GM21737 (cell line): ENCODE measurements around the gene FBXO38.

Experiments
- ATAC-seq: cut with Tn5 transposase; IDR thresholded peaks from one replicate; pipeline ENCODE4 v1.9.1; 2021; ENCODE audit warnings: mild to moderate bottlenecking, moderate library complexity; ENCODE audit not compliant: unreplicated experiment

Gene FBXO38

GRCh38 chr5:148385094-148385493 is 1.3 kb downstream of the FBXO38 start:
- no peak for ATAC-seq

- no peak for ATAC-seq
These were observed 2.3 kb downstream of the FBXO38 start for GRCh38 chr5:148386041-148386440.

- no peak for ATAC-seq
These were observed 3.6 kb downstream of the FBXO38 start for GRCh38 chr5:148387325-148387724.

DNA sequence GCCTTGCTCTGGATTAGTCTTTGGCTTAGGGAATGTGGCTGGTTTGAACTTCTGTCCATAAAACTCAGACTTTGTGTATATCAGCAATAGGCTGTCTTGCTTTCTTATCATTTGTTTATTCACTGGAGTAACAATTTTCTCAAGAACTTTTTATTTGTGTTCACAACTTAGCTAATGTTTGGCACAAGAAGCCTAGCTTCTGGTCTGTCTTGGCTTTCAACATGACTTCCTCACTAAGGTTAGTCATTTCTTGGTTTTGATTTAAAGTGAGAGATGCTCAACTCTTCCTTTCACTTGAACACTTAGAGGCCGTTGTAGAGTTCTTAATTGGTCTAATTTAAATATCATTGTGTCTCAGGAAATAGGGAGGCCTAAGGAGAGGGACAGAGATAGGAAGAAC is 4.9 kb downstream of the FBXO38 start:
- ATAC-seq, result no peak

- ATAC-seq, result no peak
These were observed 7.2 kb downstream of the FBXO38 start for GRCh38 chr5:148390914-148391313.

DNA sequence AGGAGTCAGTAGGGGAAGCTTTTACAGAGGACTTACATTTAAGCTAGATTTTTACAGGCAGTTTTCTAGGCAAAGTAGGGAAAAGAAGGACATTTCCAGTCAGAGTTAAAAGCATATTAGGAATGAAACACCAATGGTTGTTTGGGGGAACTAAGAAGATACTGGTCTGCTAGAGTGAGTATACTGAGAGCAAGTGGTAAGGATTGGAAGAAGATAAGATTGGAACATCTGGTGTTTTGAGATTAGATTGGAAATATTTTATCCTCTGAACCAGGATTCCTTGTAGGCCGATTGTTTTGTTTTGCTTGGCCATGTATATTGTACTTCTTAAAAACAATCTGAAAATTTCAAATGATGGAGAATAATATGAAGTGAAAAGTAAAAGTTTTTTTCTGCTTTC is 7.7 kb downstream of the FBXO38 start:
- no peak for ATAC-seq

GRCh38 chr5:148393390-148393741 is 9.6 kb downstream of the FBXO38 start:
- ATAC-seq, result no peak

DNA sequence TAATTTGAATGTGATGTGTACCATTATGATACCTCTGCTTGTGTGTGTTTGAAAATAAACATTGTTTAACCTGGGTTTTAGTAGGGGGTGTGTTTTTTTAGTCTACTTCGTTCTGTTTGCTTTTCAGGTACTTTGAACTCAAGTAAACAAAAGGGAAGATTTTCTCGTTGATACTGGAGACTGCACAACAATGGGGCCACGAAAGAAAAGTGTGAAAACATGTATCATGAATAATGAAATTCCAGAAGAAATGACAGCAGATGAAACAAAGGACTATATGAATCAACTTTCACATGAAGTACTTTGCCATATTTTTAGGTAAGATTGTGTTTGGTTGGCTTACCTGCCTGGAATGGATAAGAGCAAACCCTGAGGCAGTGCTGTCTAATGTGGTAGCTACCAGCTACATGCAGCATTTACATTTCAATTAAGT is 10.8 kb downstream of the FBXO38 start:
- no peak for ATAC-seq

DNA sequence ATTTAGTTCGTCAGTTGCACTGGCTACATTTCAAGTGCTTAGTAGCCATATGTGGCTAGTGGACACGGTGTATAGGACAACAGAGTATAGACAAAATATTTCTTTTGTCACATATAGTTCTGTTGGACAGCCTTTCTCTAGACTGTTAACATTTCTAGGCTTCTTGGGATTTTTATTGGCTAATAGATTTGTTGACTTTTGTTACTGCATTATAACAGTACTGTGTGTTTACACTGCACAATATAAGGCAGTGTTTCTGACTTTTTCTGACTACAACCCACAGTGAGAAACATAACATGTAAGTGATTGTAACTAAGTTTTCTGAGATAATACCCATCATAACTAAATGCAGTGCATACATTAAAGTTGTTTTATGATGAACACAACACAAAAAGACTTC is 11.3 kb downstream of the FBXO38 start:
- ATAC-seq, result no peak

DNA sequence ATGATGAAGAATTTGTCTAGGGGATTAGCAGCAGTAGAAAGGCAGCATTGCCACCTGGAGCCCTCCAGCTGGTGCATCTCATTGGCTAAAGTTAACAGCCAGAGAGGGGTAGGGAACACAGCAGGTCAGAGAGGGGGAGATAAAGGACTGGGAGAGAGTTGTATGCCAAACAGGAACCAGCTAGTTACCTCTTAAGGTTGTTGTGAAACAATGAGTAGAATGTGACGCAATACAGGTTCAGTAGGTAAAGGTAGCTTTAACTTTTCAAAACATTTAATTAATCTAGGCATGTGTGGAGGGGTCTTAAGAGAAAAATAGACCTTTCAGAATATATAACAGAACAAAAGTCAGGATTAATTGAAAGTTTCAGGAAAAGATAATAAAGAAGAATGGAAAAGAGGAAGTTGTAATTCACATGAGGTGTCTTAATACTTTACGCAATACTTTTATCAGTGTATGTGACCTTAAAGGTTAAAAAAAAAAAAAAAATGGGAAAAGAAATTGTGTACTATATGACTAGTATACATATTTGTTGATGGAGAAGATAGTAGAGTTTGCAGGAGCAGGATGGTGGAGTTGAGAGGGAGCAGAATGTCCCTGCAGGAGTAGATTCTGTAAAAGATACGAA is 14.3 kb downstream of the FBXO38 start:
- no peak for ATAC-seq

- no peak for ATAC-seq
These were observed 15.0 kb downstream of the FBXO38 start for GRCh38 chr5:148398698-148399121.

- no peak for ATAC-seq
These were observed 17.8 kb downstream of the FBXO38 start for GRCh38 chr5:148401604-148402003.

GRCh38 chr5:148403344-148403743 is 19.6 kb downstream of the FBXO38 start:
- no peak for ATAC-seq

DNA sequence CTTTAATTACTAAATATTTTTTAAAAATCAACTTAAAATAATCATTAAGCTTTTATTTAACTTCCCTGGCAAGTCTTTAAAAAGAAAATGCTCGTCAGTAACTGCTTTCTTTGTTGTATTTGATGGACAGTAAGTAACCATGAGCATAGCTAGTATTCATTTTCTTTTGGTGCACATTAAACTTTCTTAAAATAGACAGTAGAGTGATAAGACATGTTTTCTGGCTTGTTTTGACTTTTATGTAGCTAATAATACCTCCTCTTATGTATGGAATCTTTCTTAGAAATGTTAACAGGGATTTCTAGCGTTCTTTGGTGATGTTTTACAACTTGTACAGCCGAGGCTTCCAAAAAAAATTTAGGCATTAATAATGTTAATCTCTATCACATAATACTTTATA is 22.6 kb downstream of the FBXO38 start:
- no peak for ATAC-seq

GRCh38 chr5:148408092-148408491 is 24.3 kb downstream of the FBXO38 start:
- no peak for ATAC-seq

- ATAC-seq, result no peak
These were observed 28.4 kb downstream of the FBXO38 start for GRCh38 chr5:148412124-148412523.

GRCh38 chr5:148414833-148415232 is 31.1 kb downstream of the FBXO38 start:
- ATAC-seq, result no peak

DNA sequence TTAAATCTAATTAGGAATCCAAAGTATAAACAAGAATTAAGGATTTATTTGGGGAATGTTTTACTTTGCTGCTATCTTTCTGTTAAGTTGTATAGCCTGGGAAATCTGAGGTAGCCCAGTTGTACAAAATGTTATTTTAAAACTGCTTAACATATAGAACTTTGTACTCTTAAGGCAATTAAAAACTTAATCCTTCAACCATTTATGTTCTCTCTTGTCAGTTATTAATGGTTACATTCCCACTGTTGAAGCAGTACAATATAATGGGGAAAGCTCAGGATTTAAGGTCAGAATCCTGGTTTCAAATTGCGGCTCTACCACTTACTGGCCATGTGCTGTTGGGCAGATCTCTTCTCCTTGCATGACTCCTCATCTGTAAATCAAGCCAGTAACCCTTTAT is 32.7 kb downstream of the FBXO38 start:
- ATAC-seq, result no peak

DNA sequence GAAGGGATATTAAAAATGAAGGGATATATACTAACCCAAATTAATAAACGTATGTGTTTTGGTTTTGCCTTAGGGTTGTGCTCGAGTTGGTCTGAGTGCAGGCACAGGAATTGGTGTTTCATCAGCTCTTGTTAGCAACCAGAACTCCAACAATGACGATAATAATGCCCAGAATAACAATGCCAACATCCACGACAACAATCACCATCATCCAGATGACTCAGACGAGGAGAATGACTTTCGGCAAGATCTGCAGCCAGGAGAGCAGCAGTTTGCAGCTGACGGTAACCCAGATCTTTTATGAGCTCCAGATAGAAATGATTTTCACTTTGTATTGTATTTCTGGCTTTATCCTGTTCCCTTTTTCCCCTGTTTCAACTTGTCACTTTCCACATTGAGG is 33.2 kb downstream of the FBXO38 start:
- no peak for ATAC-seq

- ATAC-seq, result no peak
These were observed 34.8 kb downstream of the FBXO38 start for GRCh38 chr5:148418511-148418910.

- ATAC-seq, result no peak
These were observed 37.9 kb downstream of the FBXO38 start for GRCh38 chr5:148421661-148422060.

DNA sequence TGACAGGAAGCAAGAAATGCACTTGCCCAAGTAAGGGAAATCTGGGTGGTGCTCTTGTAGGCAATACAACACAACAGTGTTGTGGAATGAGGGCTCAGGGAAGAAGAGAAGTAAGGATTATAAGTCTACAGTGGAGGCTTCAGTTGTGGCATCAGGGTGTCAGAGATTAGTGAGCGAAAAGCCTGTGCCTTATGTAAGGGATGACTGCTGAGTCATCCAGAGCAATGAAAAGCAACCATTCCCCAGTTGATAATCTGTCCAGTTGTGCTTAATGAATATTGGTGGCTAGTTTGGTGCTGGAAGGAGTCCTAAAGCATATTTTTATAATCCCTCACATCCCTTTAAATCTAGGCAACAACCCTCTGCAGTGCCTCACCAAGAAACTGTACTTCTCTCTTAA is 42.0 kb downstream of the FBXO38 start:
- ATAC-seq, result no peak

GRCh38 chr5:148426514-148426913 is 42.8 kb downstream of the FBXO38 start:
- no peak for ATAC-seq
